Activated gamma-delta T cell (primary cell): Measurements from ENCODE around the gene DNAH6.

Experiments used
- DNase-seq: peaks from one replicate; lab custom pipeline; 2025; lab: John Stamatoyannopoulos, UW

The DNAH6 gene

GRCh38 chr2:84799772-84800171, 283.5 kb downstream of the DNAH6 start:
- DNase-seq = no peak

GRCh38 chr2:84800194-84800805, 284.0 kb downstream of the DNAH6 start:
- DNase-seq = no peak

- no peak for DNase-seq
Measured at GRCh38 chr2:84801811-84802210, 285.5 kb downstream of the DNAH6 start.

- no peak for DNase-seq
Measured at GRCh38 chr2:84805250-84805958, 289.1 kb downstream of the DNAH6 start.

- DNase-seq = no peak
Measured at GRCh38 chr2:84807063-84807485, 290.8 kb downstream of the DNAH6 start.

- no peak for DNase-seq
Measured at GRCh38 chr2:84808279-84808678, 292.0 kb downstream of the DNAH6 start.

GRCh38 chr2:84811839-84812431, 295.6 kb downstream of the DNAH6 start:
- no peak for DNase-seq

- no peak for DNase-seq
Measured at GRCh38 chr2:84815146-84815545, 298.8 kb downstream of the DNAH6 start.

GRCh38 chr2:84816426-84817026, 300.2 kb downstream of the DNAH6 start:
- no peak for DNase-seq

GRCh38 chr2:84817239-84817655, 300.9 kb downstream of the DNAH6 start:
- DNase-seq = no peak

GRCh38 chr2:84821806-84822205, 305.5 kb downstream of the DNAH6 start:
- no peak for DNase-seq

- DNase-seq = no peak
Measured at GRCh38 chr2:84823229-84823628, 306.9 kb downstream of the DNAH6 start.

GRCh38 chr2:84823788-84824187, 307.5 kb downstream of the DNAH6 start:
- no peak for DNase-seq

GRCh38 chr2:84827978-84828575, 311.8 kb downstream of the DNAH6 start:
- DNase-seq = no peak

- DNase-seq = no peak
Measured at GRCh38 chr2:84829693-84830092, 313.4 kb downstream of the DNAH6 start.

- no peak for DNase-seq
Measured at GRCh38 chr2:84830095-84830494, 313.8 kb downstream of the DNAH6 start.

GRCh38 chr2:84830758-84831500, 314.6 kb downstream of the DNAH6 start:
- DNase-seq = no peak

GRCh38 chr2:84832772-84833461, 316.6 kb downstream of the DNAH6 start:
- no peak for DNase-seq

- DNase-seq = no peak
Measured at GRCh38 chr2:84833481-84834150, 317.3 kb downstream of the DNAH6 start.

- no peak for DNase-seq
Measured at GRCh38 chr2:84836215-84836614, 319.9 kb downstream of the DNAH6 start.
